ENCODE results near the gene CACNA1S. TPM values are rescaled to one million over a fixed set of nuclear protein-coding genes. Genes with fewer than 3 reads are reported as not detected.

CACNA1S gene
- total and polyA plus RNA-seq, 2 of the 8 experiments (the other 6 are each of a cell fraction or from before 2014, with no cell fraction given), result 0.06 TPM; not detected in 1

DNA sequence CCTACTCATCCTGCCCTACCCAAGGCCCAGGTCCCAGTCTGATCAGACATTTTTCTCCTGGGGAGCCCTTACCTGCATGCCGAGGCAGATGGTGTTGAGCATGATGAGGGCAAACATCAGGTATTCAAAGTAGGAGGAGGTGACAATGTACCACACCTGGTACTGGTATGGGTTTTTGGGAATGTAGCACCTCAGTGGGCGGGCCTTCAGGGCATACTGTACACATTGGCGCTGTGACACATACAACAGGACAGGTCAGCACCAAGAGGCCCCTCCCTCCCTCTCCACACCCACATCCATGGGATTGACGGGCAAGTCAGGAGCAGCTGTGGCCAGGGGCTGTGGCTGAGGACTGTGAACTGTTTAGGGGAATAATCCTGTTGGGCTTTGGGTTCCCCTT is 51.6 kb downstream of the CACNA1S start:
- 89% methylated on average over 4 of the region's 4 CpGs; no CpG with 5 or more reads in 1 of the 2 experiments for WGBS, 2 experiments (ENCODE audit: extremely low coverage in 1 of 2, insufficient coverage in 1 of 2, insufficient read length in 1 of 2, insufficient replicate concordance in 2 of 2, low coverage in 1 of 2, low lambda C conversion rate in 2 of 2, missing lambda C conversion rate in 1 of 2)
- H3K23ac ChIP-seq (ENCODE audit: insufficient read length), result no peak overlapping the region
- no peaks in the 10 kb centered on the region for H3K23me2 ChIP-seq (ENCODE audit: low read depth, low read length)
- H3K27ac ChIP-seq (ENCODE audit: low read depth, low read length), result no peak overlapping the region
- no peak overlapping the region for H4K91ac ChIP-seq (replicated peaks; ENCODE audit: insufficient read length, low read length)
- no peak overlapping the region for H2BK120ac ChIP-seq (replicated peaks; ENCODE audit: low read depth, low read length)
- no peak overlapping the region for H2BK5ac ChIP-seq (ENCODE audit: low read depth, low read length)
- H3K4me1 ChIP-seq (replicated peaks in 1 of 4; ENCODE audit: control insufficient read depth in 3 of 4, insufficient read depth in 4 of 4, low read length in 3 of 4), result peaks cover 0 to 18% (median 10%) of the 10 kb centered on the region in 4 experiments; a peak in 6 of 7 replicates
- no peak overlapping the region for H2AK5ac ChIP-seq (ENCODE audit: low read depth, low read length)
- no peak overlapping the region for H2AFZ ChIP-seq (ENCODE audit: low read length)
- H2BK20ac ChIP-seq (ENCODE audit: low read length), result no peak overlapping the region
- H4K8ac ChIP-seq (ENCODE audit: extremely low read depth, insufficient read depth, low read length), result no peak overlapping the region
- no peak overlapping the region for H3K18ac ChIP-seq (ENCODE audit: extremely low read depth, low read length)
- H3K56ac ChIP-seq (replicated peaks; ENCODE audit: insufficient read length, low read depth, low read length), result no peak overlapping the region
- no peaks in the 10 kb centered on the region for H3K9me3 ChIP-seq (ENCODE audit: insufficient read depth in 2 of 2, low read depth in 1 of 2, low read length in 1 of 2)
- H4K20me1 ChIP-seq (replicated peaks in 1 of 2; ENCODE audit: control insufficient read depth in 1 of 2, insufficient read depth in 2 of 2, low read length in 2 of 2), result no peaks in the 10 kb centered on the region
- no peaks in the 10 kb centered on the region for H3K27me3 ChIP-seq (replicated peaks in 1 of 4; ENCODE audit: control insufficient read depth in 3 of 4, extremely low read depth in 1 of 4, insufficient read depth in 3 of 4, low read length in 3 of 4)
- no peaks in the 10 kb centered on the region for H3K79me1 ChIP-seq (ENCODE audit: low read depth, low read length)
- H3K36me3 ChIP-seq (ENCODE audit: control insufficient read depth in 2 of 4, insufficient read depth in 4 of 4, low read length in 3 of 4), result no peaks in the 10 kb centered on the region
- no peak overlapping the region for H3K4me3 ChIP-seq (ENCODE audit: extremely low read depth in 1 of 4, insufficient read depth in 2 of 4, low read depth in 3 of 4, low read length in 4 of 4)
- ChIA-PET POLR2A (ENCODE audit: partially characterized antibody) (no interaction called here), CTCF (ENCODE audit: partially characterized antibody) (no interaction called here)
- FAIRE-seq (no peak), DNase-seq (ENCODE audit: low read depth in 1 of 2, low spot score in 2 of 2) (no peak)
- no peak overlapping the region for H4K5ac ChIP-seq (ENCODE audit: insufficient read length, low read depth, low read length)
- H3K4ac ChIP-seq (replicated peaks; ENCODE audit: insufficient read length, low read depth, low read length), result no peak overlapping the region
- no peaks in the 10 kb centered on the region for H3K79me2 ChIP-seq (ENCODE audit: control insufficient read depth in 1 of 2, insufficient read depth in 2 of 2, low read length in 2 of 2)
- H2BK15ac ChIP-seq (ENCODE audit: low read length), result no peak overlapping the region
- no peak overlapping the region for H3K14ac ChIP-seq (ENCODE audit: insufficient read length)
- H3K4me2 ChIP-seq (ENCODE audit: insufficient read depth in 1 of 2, low read depth in 2 of 2, low read length in 2 of 2), result no peak overlapping the region
- no peak overlapping the region for H3K9ac ChIP-seq (replicated peaks in 1 of 4; ENCODE audit: extremely low read depth in 1 of 4, low read depth in 3 of 4, low read length in 3 of 4)
- H2BK12ac ChIP-seq (ENCODE audit: low read depth, low read length), result peak overlapping the region; percentile 39; the same call in 1 of the 2 replicates
- no peak for TF ChIP-seq YY1 (IDR thresholded peaks at IDR 0.05; ENCODE audit: low read depth, low read length)
- TF ChIP-seq, protein P1, sequence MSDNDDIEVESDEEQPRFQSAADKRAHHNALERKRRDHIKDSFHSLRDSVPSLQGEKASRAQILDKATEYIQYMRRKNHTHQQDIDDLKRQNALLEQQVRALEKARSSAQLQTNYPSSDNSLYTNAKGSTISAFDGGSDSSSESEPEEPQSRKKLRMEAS (IDR thresholded peaks at IDR 0.05), result no peak
- no peak for TF ChIP-seq TCF12 (IDR thresholded peaks at IDR 0.05; ENCODE audit: low read depth, low read length)
- TF ChIP-seq, protein P2, sequence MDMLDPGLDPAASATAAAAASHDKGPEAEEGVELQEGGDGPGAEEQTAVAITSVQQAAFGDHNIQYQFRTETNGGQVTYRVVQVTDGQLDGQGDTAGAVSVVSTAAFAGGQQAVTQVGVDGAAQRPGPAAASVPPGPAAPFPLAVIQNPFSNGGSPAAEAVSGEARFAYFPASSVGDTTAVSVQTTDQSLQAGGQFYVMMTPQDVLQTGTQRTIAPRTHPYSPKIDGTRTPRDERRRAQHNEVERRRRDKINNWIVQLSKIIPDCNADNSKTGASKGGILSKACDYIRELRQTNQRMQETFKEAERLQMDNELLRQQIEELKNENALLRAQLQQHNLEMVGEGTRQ (IDR thresholded peaks at IDR 0.05; ENCODE audit: low read length), result no peak
- TF ChIP-seq CBX8 (IDR thresholded peaks at IDR 0.05; ENCODE audit: borderline replicate concordance, low read depth, low read length), result no peak
- no peak for TF ChIP-seq RNF2 (IDR thresholded peaks at IDR 0.05; ENCODE audit: borderline replicate concordance, low read depth, low read length, missing control alignments, poor library complexity, severe bottlenecking)
- TF ChIP-seq RBBP5 (IDR thresholded peaks at IDR 0.05; ENCODE audit: borderline replicate concordance, low read depth, low read length), result no peak
- TF ChIP-seq CREB1 (IDR thresholded peaks at IDR 0.05), result no peak
- TF ChIP-seq GTF2F1 (IDR thresholded peaks at IDR 0.05; ENCODE audit: borderline replicate concordance, low read depth, low read length), result no peak
- no peak for TF ChIP-seq SIN3A (conservative IDR thresholded peaks at IDR 0.05 in 1 of 2, IDR thresholded peaks at IDR 0.05 in 1 of 2; ENCODE audit: low read depth in 1 of 2, low read length in 2 of 2)
- no peak for TF ChIP-seq NANOG (IDR thresholded peaks at IDR 0.05; ENCODE audit: insufficient read depth, low read depth, low read length, poor library complexity, severe bottlenecking)
- TF ChIP-seq SAP30 (IDR thresholded peaks at IDR 0.05; ENCODE audit: insufficient read depth, insufficient replicate concordance, low read length), result no peak

All from H1 (cell line).